Measurements from ENCODE around the gene XYLT2. TPM values are rescaled to one million over a fixed set of nuclear protein-coding genes. Genes with fewer than 3 reads are reported as not detected.

The XYLT2 gene
- total and polyA plus RNA-seq, 2 of the 8 experiments (the other 6 are each of a cell fraction or from before 2014, with no cell fraction given): 28.0 to 29.9 TPM

DNA sequence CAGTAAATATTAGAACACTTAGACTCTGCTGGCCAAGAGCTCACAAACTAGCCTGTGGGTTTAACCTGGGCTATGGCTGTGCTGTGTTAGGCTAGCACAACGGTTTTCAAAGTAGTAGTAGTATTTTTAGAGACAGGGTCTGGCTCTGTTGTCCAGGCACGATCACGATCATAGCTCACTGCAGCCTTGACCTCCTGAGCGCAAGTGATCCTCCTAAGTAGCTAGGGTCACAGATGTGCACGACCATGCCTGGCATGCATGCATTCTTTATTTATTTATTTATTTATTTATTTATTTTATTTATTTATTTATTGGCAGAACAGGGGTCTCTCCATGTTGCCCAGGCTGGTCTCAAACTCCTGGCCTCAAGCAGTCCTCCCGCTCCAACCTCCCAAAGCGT is 16.7 kb downstream of the XYLT2 start:
- FAIRE-seq (no peak), DNase-seq (ENCODE audit: low read depth in 1 of 2, low spot score in 2 of 2) (no peak)
- H3K36me3 ChIP-seq (ENCODE audit: control insufficient read depth in 2 of 4, insufficient read depth in 4 of 4, low read length in 3 of 4): peaks cover 14 to 21% (median 20%) of the 10 kb centered on the region in 4 experiments
- H4K8ac ChIP-seq (ENCODE audit: extremely low read depth, insufficient read depth, low read length): no peak overlapping the region
- H3K9ac ChIP-seq (replicated peaks in 1 of 4; ENCODE audit: extremely low read depth in 1 of 4, low read depth in 3 of 4, low read length in 3 of 4): no peak overlapping the region
- no peak overlapping the region; a peak in 1 of 4 replicates for H3K4me2 ChIP-seq (ENCODE audit: insufficient read depth in 1 of 2, low read depth in 2 of 2, low read length in 2 of 2)
- H2BK5ac ChIP-seq (ENCODE audit: low read depth, low read length): no peak overlapping the region
- no peak overlapping the region for H2BK120ac ChIP-seq (replicated peaks; ENCODE audit: low read depth, low read length)
- no peak overlapping the region for H2BK20ac ChIP-seq (ENCODE audit: low read length)
- no peak overlapping the region for H3K4ac ChIP-seq (replicated peaks; ENCODE audit: insufficient read length, low read depth, low read length)
- no peak overlapping the region for H2AK5ac ChIP-seq (ENCODE audit: low read depth, low read length)
- H4K5ac ChIP-seq (ENCODE audit: insufficient read length, low read depth, low read length): no peak overlapping the region
- POLR2A ChIA-PET (ENCODE audit: partially characterized antibody): interaction anchor here (0.5 to 20.2 kb wide), 10 partner anchors 7 to 185 kb away, joined by 3 to 313 read pairs (median 6); partner anchors contain the start of genes EME1, LRRC59, MRPL27 and XYLT2
- no peak overlapping the region for H3K56ac ChIP-seq (replicated peaks; ENCODE audit: insufficient read length, low read depth, low read length)
- no peak overlapping the region for H2AFZ ChIP-seq (ENCODE audit: low read length)
- CTCF ChIA-PET (ENCODE audit: partially characterized antibody): interaction anchor here (0.6 to 6.1 kb wide), 37 partner anchors 8 to 1125 kb away, joined by 3 to 58 read pairs (median 6); partner anchors contain the start of genes ACSF2, COL1A1, EME1 and LRRC59
- H3K79me1 ChIP-seq (ENCODE audit: low read depth, low read length): no peaks in the 10 kb centered on the region
- no peak overlapping the region for H4K91ac ChIP-seq (replicated peaks; ENCODE audit: insufficient read length, low read length)
- H3K14ac ChIP-seq (ENCODE audit: insufficient read length): no peak overlapping the region
- H4K20me1 ChIP-seq (replicated peaks in 1 of 2; ENCODE audit: control insufficient read depth in 1 of 2, insufficient read depth in 2 of 2, low read length in 2 of 2): peaks cover 8 to 23% of the 10 kb centered on the region in 2 experiments
- 94% methylated on average over 7 of the region's 7 CpGs; no CpG with 5 or more reads in 1 of the 2 experiments for WGBS, 2 experiments (ENCODE audit: extremely low coverage in 1 of 2, insufficient coverage in 1 of 2, insufficient read length in 1 of 2, insufficient replicate concordance in 2 of 2, low coverage in 1 of 2, low lambda C conversion rate in 2 of 2, missing lambda C conversion rate in 1 of 2)
- H2BK12ac ChIP-seq (ENCODE audit: low read depth, low read length): no peak overlapping the region
- no peak overlapping the region for H3K18ac ChIP-seq (ENCODE audit: extremely low read depth, low read length)
- no peaks in the 10 kb centered on the region for H3K23me2 ChIP-seq (ENCODE audit: low read depth, low read length)
- H3K79me2 ChIP-seq (ENCODE audit: control insufficient read depth in 1 of 2, insufficient read depth in 2 of 2, low read length in 2 of 2): no peaks in the 10 kb centered on the region
- H3K27me3 ChIP-seq (replicated peaks in 1 of 4; ENCODE audit: control insufficient read depth in 3 of 4, extremely low read depth in 1 of 4, insufficient read depth in 3 of 4, low read length in 3 of 4): no peaks in the 10 kb centered on the region
- H3K23ac ChIP-seq (ENCODE audit: insufficient read length): no peak overlapping the region
- no peak overlapping the region for H2BK15ac ChIP-seq (ENCODE audit: low read length)
- peaks cover 0 to 27% (median 11%) of the 10 kb centered on the region in 4 experiments; a peak in 6 of 7 replicates for H3K4me1 ChIP-seq (replicated peaks in 1 of 4; ENCODE audit: control insufficient read depth in 3 of 4, insufficient read depth in 4 of 4, low read length in 3 of 4)
- no peak overlapping the region for H3K4me3 ChIP-seq (ENCODE audit: extremely low read depth in 1 of 4, insufficient read depth in 2 of 4, low read depth in 3 of 4, low read length in 4 of 4)
- no peak overlapping the region for H3K27ac ChIP-seq (ENCODE audit: low read depth, low read length)
- TF ChIP-seq POLR2A (IDR thresholded peaks at IDR 0.05; ENCODE audit: control extremely low read depth in 1 of 2, low read depth in 2 of 2, low read length in 2 of 2) (no peak), HDAC6 (IDR thresholded peaks at IDR 0.05; ENCODE audit: low read depth, low read length) (no peak), JUN (IDR thresholded peaks at IDR 0.05; ENCODE audit: low read depth, low read length) (no peak), EP300 (IDR thresholded peaks at IDR 0.05; ENCODE audit: borderline replicate concordance in 1 of 2, low read depth in 2 of 2, low read length in 2 of 2) (no peak), E2F6 (IDR thresholded peaks at IDR 0.05) (no peak), RNF2 (IDR thresholded peaks at IDR 0.05; ENCODE audit: borderline replicate concordance, low read depth, low read length, missing control alignments, poor library complexity, severe bottlenecking) (no peak), POLR2AphosphoS5 (IDR thresholded peaks at IDR 0.05; ENCODE audit: low read depth, low read length) (peak; percentile 36; the same call in 1 of the 2 replicates)
- H3K9me3 ChIP-seq (ENCODE audit: insufficient read depth in 2 of 2, low read depth in 1 of 2, low read length in 1 of 2): no peaks in the 10 kb centered on the region
